HL-60 (cell line): ENCODE data around the gene SEC22B.
"Not testable (repeated sequence)": the region's sequence is repeated elsewhere in the genome, so short reads cannot be mapped to it uniquely, and the experiment has no call there.

Source experiments
- CTCF ChIP-seq: IDR thresholded peaks from one replicate; pipeline ENCODE4 v1.5.1; 2011; ENCODE audit warnings: low read length, control low read depth, inconsistent platforms; ENCODE audit not compliant: insufficient read depth
- GABPA ChIP-seq: IDR thresholded peaks from 2 replicates; pipeline ENCODE4 v1.6.1; 2012; ENCODE audit warnings: low read depth
- REST ChIP-seq: IDR thresholded peaks from 2 replicates; pipeline ENCODE4 v1.6.1; 2012; ENCODE audit warnings: low read depth; ENCODE audit not compliant: insufficient replicate concordance

- TF ChIP-seq REST, CTCF, GABPA: not testable (repeated sequence)
Measured at GRCh38 chr1:120182176-120182707, 5.9 kb upstream of the SEC22B start.
